ENCODE results near the gene NUDCD3.

Gene NUDCD3

DNA sequence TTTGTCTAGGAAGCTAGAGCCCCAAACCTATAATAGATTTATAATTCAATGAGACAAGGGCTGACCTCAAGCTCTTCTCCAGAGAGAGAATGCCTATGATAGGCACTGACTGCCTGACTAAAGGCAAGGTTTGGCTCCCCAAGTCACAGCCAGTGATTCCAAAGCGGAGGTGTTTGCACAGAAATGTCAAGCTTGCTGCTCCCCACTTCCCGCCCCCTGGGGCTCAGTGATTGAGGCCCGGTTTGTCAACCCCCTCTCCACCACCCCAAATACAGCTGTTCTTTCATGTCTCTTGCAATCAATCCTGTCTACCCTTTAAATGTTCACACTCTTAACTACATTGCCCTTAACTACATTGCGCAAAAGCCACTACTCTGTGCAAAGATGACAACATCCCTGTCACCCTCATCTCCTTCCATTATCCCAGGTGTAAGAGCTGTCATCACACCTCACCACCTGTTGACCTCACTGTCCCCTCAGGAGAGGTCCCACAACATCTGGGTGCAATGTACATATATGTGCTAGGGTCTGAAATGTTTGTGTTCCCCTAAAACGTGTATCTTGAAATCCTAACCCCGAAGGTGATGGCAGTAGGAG lies 58.0 kb downstream of the NUDCD3 start:
- TF ChIP-seq GATA2 (IDR thresholded peaks at IDR 0.05; ENCODE audit: low read depth, low read length): no peak
- no peak for TF ChIP-seq GATA3 (IDR thresholded peaks at IDR 0.05; ENCODE audit: low read depth, low read length)

DNA sequence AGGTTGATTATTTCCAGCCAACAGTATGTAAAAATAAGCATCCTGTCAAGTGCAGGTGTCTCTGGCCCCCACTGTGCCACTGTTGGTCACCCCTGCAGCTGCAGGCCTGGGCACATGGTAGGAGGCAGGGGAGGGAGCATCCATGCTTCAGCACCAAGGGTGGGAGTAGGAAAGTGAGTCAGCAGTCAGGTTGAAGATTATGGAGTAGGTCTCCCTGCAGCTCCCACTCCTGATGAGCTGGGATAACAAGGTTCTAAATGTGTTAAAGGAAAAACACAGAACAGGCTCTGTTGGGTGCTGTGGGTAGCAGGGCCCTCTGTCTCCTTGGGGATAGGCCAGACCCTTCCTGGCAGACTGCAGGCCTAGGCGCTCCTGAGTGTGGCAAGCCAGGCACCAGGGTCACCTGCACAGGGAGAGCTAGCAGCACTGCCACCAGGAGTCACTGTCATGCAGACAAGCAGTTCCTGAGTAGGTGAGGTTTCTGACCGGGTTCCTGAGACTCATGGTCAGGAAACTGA lies 59.3 kb downstream of the NUDCD3 start:
- no peak for TF ChIP-seq GATA3 (IDR thresholded peaks at IDR 0.05; ENCODE audit: low read depth, low read length)
- TF ChIP-seq GATA2 (IDR thresholded peaks at IDR 0.05; ENCODE audit: low read depth, low read length): no peak

DNA sequence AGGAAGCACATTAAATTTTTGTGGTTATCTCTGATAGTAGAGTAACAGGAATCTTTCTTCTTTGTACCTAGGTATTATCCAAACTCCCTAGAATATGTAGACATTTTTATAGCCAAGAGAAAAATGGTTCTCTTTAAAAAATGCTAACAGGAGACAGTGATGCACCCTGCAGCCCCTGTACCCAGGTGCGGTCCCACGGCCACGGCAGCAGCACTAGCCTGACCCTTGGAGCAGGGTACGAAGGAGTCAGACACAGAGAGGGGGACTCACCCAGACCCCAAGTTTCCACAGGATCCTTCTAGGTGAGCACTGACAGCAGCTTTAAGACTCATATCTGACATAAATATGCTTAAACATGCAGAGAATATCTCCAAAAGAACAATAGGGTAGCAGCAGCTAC lies 60.4 kb downstream of the NUDCD3 start:
- TF ChIP-seq GATA3 (IDR thresholded peaks at IDR 0.05; ENCODE audit: low read depth, low read length) (no peak), GATA2 (IDR thresholded peaks at IDR 0.05; ENCODE audit: low read depth, low read length) (no peak)

DNA sequence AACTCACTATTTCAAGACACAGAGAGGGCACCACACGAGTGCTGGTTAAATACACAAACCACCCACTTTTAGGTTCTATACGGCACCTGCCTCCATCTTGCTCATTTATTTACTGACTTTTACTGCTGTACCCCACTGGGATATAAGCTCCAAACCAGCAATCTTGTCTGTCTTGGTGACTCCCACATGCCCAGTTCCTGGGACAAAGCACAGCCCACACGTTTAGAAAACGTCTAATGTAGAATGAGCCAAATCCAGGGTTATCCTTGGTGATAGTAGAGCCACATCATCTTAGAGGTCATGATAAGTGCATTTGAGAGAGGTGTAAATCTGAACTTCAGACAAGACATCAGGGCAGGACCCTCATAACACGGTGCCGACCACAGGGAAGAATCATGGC lies 73.5 kb downstream of the NUDCD3 start:
- TF ChIP-seq GATA3 (IDR thresholded peaks at IDR 0.05; ENCODE audit: low read depth, low read length) (no peak), GATA2 (IDR thresholded peaks at IDR 0.05; ENCODE audit: low read depth, low read length) (no peak)

DNA sequence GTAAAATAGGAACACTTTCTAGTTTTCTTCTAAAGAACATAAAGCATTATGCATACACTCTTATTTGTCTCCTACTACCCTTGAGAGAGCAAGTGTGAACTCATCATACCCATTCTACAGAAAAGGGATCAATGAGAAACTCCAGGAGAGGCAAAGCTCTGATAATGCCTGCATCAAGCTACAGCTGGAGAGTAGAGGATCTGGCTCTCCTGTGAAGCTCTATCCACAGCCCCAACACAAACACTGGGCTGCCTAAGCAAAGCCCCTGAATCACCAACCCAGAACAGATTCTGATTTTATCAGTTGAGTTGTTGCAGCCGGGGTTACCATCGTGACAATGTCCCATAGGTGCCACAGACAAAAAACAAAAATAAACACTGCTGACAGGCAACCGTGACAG lies 74.9 kb downstream of the NUDCD3 start:
- TF ChIP-seq GATA2 (IDR thresholded peaks at IDR 0.05; ENCODE audit: low read depth, low read length): no peak
- TF ChIP-seq GATA3 (IDR thresholded peaks at IDR 0.05; ENCODE audit: low read depth, low read length): no peak

DNA sequence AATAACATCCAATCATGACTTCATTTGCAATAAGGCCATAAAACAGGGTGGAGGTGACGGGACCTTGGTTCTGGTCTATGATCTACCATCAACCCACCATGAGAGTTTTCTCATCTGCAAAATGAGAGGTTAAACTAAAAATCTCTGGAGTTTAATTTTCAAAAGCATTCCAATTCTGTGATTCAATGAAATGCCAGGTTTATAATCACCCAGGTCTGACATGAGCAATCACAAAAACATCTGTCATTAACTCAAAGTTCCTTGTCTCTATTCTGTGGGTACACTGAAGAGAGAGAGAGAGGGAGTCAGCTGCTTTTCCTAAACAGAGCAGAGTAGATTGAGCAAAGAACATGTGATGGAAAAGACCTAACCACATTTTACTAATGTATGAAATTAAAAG lies 75.4 kb downstream of the NUDCD3 start:
- no peak for TF ChIP-seq GATA2 (IDR thresholded peaks at IDR 0.05; ENCODE audit: low read depth, low read length)
- TF ChIP-seq GATA3 (IDR thresholded peaks at IDR 0.05; ENCODE audit: low read depth, low read length): no peak

DNA sequence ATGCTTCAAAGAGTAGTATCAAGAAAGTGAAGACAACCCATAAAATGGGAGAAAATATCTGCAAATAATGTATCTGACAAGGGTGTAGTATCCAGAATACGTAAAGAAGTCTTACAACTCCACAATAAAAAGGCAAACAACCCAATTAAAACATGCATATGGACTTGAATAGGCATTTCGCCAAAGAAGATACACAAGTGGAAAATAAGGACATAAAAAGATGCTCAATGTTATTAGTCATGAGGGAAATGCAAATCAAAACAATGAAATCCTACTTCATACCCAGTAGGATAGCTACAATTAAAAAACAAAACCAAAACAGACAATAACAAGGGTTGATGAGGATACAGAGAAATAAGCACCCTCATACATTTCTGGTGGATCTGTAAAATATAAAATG lies 79.2 kb downstream of the NUDCD3 start:
- TF ChIP-seq GATA3 (IDR thresholded peaks at IDR 0.05; ENCODE audit: low read depth, low read length): no peak
- no peak for TF ChIP-seq GATA2 (IDR thresholded peaks at IDR 0.05; ENCODE audit: low read depth, low read length)

DNA sequence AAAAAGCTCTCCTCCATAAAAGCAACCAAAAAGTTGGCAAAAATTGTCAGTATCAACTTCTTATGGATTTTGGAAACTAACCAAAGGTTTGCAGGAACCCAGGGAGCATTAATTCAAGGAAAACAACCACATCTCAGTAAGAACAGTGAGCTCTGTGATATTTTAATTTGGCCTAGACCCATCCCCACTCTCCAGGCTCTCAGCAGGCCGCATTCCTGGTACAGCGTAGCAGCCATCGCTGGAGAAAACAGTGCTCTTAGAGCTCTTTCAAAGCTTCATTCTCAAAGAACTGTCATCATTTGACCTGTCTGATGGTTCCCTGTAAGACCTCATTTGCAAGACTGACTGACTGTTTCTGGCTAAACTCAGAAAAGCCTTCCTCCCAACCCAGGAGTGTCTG lies 81.9 kb downstream of the NUDCD3 start:
- TF ChIP-seq GATA3 (IDR thresholded peaks at IDR 0.05; ENCODE audit: low read depth, low read length): no peak
- TF ChIP-seq GATA2 (IDR thresholded peaks at IDR 0.05; ENCODE audit: low read depth, low read length): no peak

DNA sequence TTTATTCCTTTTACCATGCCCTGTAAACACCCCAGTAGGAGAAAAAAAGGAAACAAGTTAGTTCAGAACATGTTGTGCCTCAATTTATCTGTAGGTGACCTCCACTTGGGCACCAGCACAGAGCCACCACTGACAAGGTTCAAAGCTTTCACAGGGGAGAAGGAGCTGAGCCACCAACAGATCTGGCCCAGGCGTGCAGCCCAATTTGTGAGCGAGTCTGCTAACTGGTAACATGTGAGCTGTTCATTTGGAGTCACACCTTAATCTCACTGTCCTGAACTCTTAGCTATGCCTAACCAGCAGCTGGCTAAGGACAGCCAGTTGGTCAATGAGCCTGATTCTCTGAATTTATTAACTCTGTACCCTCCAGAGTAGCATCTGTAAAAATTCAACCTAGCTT lies 86.7 kb downstream of the NUDCD3 start:
- no peak for TF ChIP-seq GATA2 (IDR thresholded peaks at IDR 0.05; ENCODE audit: low read depth, low read length)
- TF ChIP-seq GATA3 (IDR thresholded peaks at IDR 0.05; ENCODE audit: low read depth, low read length): no peak

DNA sequence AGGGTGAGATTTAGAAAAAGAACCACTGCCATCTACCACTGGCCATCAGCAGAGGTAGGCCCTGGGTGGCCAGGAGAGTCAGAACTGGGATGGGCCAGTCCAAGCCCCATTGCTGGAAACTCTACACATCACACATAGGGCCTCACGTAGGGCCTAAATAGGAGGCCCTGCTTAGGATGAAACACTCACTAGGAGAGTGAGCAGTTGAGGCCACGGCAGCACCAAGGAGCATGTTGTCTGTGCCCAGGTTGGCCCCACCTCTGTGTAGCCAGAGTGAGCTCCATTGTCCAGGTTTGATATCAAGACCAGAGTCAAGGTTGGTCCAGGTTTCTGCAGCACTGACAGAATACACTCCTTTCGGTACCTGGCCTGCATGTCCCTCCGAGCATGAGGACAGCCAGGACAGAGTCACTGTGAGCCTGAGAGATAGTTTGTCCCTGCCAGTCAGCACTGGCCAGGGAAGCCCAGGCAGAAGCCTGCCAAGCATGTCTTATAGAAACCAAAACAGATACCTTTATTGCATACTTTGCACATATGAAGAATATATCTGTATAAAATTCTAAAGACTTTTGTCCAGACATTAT lies 87.2 kb downstream of the NUDCD3 start:
- TF ChIP-seq GATA2 (IDR thresholded peaks at IDR 0.05; ENCODE audit: low read depth, low read length) (no peak), GATA3 (IDR thresholded peaks at IDR 0.05; ENCODE audit: low read depth, low read length) (no peak)

DNA sequence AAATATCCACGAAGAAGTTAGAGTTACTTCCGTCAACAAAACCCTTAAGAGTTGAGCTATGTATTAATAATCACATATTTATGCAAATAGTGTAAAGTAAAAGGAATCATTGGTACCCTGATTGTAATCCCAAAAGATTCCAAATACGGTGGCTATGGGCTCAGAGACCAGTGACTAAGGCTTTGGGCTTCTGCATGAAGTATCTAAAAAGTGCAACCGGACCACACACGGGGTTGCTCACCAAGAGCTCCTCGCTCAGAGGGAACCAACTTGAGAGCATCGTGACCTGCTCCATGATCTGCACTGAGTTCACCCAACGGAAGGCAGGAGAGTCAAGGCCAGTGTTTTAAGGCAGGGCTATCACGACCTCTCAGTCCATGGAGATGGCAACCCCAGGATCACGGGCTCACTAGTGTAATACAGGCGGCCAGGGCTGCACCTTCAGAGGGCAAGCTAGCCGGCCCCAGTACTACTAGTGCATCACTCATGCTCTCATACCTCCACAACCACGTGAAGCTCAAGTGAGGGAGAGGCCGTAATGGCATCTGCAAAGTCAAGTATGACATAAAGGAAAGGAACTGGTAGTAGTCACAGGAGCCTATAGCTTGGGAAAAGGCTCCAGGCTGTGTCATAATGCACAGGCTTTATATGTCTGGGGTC lies 87.9 kb downstream of the NUDCD3 start:
- TF ChIP-seq GATA2 (IDR thresholded peaks at IDR 0.05; ENCODE audit: low read depth, low read length): no peak
- no peak for TF ChIP-seq GATA3 (IDR thresholded peaks at IDR 0.05; ENCODE audit: low read depth, low read length)

DNA sequence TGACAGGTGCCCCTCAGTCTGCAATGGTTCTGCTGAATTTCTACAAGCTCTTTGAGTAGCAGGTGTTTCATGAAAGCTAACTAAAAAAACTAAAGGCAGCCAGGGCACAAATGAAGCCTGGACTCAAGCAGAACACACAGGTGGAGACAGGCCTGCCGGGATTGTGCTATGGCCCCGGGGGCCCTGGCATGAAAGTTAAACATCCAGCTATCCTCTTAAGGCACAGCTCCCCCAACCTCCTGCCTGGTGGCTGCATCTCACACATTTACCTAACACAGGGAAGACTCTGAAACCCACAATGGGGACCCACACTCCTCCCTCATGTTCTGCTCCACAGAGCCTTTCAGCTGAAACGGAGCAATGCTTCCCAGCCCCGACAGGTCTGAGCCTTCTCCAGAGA lies 88.8 kb downstream of the NUDCD3 start:
- TF ChIP-seq GATA2 (IDR thresholded peaks at IDR 0.05; ENCODE audit: low read depth, low read length) (no peak), GATA3 (IDR thresholded peaks at IDR 0.05; ENCODE audit: low read depth, low read length) (no peak)

DNA sequence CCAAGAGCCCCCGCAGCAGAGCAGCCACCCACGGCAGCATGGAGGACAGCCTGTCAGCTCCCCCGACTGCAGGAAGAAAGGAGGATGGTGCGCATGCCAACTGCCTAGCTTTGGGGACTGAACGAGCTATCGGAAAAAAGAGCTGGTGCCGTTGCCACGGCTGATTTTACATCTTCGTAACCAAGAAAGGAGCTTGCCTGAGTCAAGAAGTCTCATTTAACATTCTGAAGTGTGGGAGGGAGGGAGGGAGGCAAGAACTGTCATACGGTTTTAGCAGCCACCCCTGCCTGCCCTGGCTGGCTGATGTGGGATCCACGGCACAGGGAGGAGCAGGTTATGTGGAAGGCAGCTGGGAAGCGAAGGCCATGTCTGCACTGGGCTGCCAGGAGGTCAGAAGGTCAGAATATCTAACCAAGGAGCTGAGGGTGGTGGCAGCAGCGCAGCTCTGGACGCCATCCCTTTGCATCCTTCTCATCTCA lies 90.4 kb downstream of the NUDCD3 start:
- TF ChIP-seq GATA3 (IDR thresholded peaks at IDR 0.05; ENCODE audit: low read depth, low read length) (no peak), GATA2 (IDR thresholded peaks at IDR 0.05; ENCODE audit: low read depth, low read length) (no peak)

DNA sequence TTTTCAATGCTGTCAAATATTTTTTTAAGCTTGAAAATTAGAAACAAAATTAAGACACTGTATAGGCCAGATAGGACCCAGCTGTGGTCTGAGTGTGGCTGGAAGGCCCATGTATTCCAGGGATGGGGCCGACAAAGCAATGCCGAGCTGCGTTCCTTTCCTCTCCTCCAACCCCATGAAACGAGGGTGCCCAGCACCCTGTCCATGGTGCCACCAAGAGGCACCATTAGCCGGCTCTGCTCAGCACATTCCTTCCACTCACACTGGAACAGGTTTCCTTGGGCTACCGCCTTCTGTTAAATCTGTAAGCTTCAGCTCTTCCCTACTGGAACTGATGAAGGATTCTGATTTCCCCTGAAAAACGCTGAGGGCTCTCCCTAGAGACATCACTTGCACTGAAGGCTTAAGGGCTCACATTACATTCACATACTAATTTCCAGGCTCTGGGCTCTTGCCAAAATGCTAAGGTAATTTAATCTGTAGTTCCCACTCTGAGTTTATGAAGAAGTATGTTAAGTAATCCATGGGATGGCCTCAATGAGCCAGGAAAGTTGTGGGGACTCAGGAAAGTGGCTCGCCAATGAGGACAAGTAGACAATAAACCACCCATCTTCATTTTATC lies 91.4 kb downstream of the NUDCD3 start:
- TF ChIP-seq GATA3 (IDR thresholded peaks at IDR 0.05; ENCODE audit: low read depth, low read length): no peak
- TF ChIP-seq GATA2 (IDR thresholded peaks at IDR 0.05; ENCODE audit: low read depth, low read length): no peak
